Omental fat pad (tissue), 4 donors: ENCODE data around the gene MTOR. TPM values are rescaled to one million over a fixed set of nuclear protein-coding genes. Genes with fewer than 3 reads are reported as not detected.
"Not testable (repeated sequence)": the region's sequence is repeated elsewhere in the genome, so short reads cannot be mapped to it uniquely, and the experiment has no call there.

ENCODE experiments used
- ATAC-seq: fragments of 150-250 bp; one replicate; pipeline ENCODE4 v1.9.1; 2016; ENCODE audit warnings: mild to moderate bottlenecking, moderate library complexity; ENCODE audit not compliant: low FRiP score
- DNase-seq: peaks from one replicate; pipeline ENCODE4 v3.0.0-alpha.2; 2019; ENCODE audit warnings: low spot score
- CTCF ChIP-seq, 3 donors: fragments of 450-650 bp; IDR thresholded peaks; one replicate each; pipeline ENCODE4 v1.5.1; 2016 to 2017; ENCODE audit warnings: antibody characterized with exemption in 3 of 3, mild to moderate bottlenecking in 3 of 3, moderate library complexity in 2 of 3
- total RNA-seq, 4 donors: library from RNA; depleted of rRNA; stranded (reverse); fragments of >200 nt; gene quantifications; one replicate each; pipeline ENCODE4 v1.1.0, GENCODE V29; 2016

MTOR gene
- total RNA-seq, 4 donors from 2014 or later: 38.0 to 48.2 (median 43.6) TPM

DNA sequence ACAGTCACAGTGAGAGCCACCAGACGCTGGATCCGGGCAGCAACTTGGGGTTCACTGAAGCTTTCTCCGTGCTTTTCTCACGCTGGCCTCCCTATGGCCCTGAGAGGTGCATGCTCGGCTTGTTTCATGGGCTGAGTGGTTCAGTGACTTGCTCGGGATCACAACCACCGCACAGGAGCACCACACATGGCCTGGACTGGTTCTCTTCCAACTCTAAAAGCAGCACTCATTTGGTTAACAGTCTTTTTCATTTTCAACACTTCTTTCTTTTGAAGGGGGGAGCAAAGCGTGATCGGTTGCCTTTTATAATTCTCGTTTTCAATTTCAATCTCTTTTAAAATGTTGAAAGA lies 36.8 kb upstream of the MTOR start:
- no peak for TF ChIP-seq CTCF (IDR thresholded peaks at IDR 0.05)
- no peak for ATAC-seq
- no peak for DNase-seq

GRCh38 chr1:11298390-11299224 lies 36.3 kb upstream of the MTOR start:
- DNase-seq (no peak), ATAC-seq (no peak)
- no peak for TF ChIP-seq CTCF (IDR thresholded peaks at IDR 0.05)

GRCh38 chr1:11297774-11298173 lies 35.4 kb upstream of the MTOR start:
- not testable (repeated sequence) for DNase-seq, ATAC-seq

DNA sequence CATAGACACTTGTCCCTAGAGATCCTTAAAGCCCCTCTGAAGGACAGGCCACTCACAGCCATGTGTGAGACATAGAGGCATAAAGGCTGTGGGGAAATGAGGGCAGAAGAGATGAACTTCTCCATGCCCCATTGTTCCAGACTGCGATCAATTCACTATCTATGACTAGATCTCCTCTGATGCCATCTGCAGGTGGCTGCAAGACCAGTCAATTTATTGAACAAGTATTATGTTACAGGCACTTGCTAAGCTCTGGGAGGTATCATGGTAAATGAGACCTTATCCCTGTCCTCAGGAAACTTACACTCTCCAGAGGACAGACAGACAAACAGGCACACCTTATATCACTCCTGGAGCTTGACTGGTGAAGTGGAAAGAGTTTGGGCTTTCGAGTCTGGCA lies 33.6 kb upstream of the MTOR start:
- no peak for TF ChIP-seq CTCF (IDR thresholded peaks at IDR 0.05)
- DNase-seq (no peak), ATAC-seq (no peak)

DNA sequence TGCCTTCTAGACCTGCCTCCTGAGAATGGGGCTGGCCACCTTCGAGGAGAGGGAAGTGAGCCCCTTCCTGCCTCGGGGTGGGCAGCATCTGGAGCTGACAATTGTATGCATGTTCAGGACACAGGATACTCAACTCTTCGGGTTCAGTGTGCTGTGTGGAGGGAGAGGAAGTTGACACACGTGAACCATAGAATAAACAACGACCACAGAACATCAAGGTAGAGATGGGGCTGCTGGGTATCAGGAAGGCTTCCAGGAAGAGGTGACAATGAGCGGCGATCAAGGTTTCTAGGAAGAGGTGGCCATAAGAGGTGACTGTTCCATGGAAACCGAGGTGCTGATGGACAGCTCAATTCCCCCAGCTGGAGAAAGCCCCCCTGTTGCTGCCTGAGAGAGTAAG lies 32.6 kb upstream of the MTOR start:
- DNase-seq: no peak
- no peak for ATAC-seq
- TF ChIP-seq CTCF (IDR thresholded peaks at IDR 0.05): no peak

GRCh38 chr1:11293856-11294255 lies 31.5 kb upstream of the MTOR start:
- DNase-seq: no peak
- no peak for ATAC-seq
- no peak for TF ChIP-seq CTCF (IDR thresholded peaks at IDR 0.05)

GRCh38 chr1:11291049-11291448 lies 28.7 kb upstream of the MTOR start:
- no peak for TF ChIP-seq CTCF (IDR thresholded peaks at IDR 0.05)
- no peak for ATAC-seq
- DNase-seq: no peak
